Measurements from ENCODE around the gene RAB22A.

- no peak for TF ChIP-seq POLR2AphosphoS5 (IDR thresholded peaks at IDR 0.05; ENCODE audit: low read depth, low read length)
- TF ChIP-seq TAF1 (IDR thresholded peaks at IDR 0.05; ENCODE audit: borderline replicate concordance, insufficient read depth, low read length), result no peak
Observed at GRCh38 chr20:58405504-58406291, 96.2 kb downstream of the RAB22A start.
